ENCODE data around the gene HERC5.

HERC5 gene

DNA sequence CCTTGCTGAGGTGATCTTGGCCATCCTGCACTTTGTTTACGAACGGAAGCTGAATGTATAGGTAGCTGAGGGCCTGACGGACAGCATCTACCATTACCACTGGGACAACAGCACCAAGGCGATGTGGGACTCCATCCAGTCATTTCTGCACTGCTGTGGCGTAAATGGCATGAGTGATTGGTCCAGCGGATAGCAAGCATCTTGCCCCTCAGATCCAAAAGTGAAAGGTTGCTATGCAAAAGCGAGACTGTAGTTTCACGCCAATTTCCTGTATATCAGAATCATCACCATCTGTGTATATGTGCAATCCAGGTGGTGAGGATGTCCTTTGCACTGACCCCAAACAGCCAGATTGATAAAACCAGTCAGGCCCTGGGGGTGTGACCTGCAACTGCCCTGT, 70.9 kb downstream of the HERC5 start:
- DNase-seq (ENCODE audit: low read depth) = no peak
- TF ChIP-seq, protein P1, sequence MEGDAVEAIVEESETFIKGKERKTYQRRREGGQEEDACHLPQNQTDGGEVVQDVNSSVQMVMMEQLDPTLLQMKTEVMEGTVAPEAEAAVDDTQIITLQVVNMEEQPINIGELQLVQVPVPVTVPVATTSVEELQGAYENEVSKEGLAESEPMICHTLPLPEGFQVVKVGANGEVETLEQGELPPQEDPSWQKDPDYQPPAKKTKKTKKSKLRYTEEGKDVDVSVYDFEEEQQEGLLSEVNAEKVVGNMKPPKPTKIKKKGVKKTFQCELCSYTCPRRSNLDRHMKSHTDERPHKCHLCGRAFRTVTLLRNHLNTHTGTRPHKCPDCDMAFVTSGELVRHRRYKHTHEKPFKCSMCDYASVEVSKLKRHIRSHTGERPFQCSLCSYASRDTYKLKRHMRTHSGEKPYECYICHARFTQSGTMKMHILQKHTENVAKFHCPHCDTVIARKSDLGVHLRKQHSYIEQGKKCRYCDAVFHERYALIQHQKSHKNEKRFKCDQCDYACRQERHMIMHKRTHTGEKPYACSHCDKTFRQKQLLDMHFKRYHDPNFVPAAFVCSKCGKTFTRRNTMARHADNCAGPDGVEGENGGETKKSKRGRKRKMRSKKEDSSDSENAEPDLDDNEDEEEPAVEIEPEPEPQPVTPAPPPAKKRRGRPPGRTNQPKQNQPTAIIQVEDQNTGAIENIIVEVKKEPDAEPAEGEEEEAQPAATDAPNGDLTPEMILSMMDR (IDR thresholded peaks at IDR 0.05; ENCODE audit: control insufficient read depth, extremely low read depth, insufficient read depth) = no peak
- no peak overlapping the region for H3K4me3 ChIP-seq (ENCODE audit: low read depth, low read length)

DNA sequence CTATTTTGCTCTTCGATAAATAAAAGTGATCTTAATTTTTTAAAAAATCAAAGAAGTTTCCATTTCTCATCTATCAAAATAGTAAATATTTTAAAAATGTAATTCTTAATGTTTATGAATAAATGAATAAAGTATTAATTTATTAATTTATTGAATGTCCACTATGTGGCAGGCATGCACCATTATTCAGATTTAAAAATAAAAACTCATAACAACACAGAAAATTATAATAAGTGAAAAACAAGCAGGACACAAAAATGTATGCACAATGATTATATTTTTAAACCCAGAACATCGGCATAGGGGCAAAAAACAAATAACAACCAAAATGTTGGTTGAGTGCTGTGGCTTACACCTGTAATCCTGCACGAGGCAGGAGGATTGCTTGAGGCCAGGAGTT, 71.9 kb downstream of the HERC5 start:
- DNase-seq (ENCODE audit: low read depth) = no peak
- no peak overlapping the region for H3K4me3 ChIP-seq (ENCODE audit: low read depth, low read length)
- TF ChIP-seq, protein P1 (IDR thresholded peaks at IDR 0.05; ENCODE audit: control insufficient read depth, extremely low read depth, insufficient read depth) = peak; percentile 17; the same call in 1 of the 2 replicates

DNA sequence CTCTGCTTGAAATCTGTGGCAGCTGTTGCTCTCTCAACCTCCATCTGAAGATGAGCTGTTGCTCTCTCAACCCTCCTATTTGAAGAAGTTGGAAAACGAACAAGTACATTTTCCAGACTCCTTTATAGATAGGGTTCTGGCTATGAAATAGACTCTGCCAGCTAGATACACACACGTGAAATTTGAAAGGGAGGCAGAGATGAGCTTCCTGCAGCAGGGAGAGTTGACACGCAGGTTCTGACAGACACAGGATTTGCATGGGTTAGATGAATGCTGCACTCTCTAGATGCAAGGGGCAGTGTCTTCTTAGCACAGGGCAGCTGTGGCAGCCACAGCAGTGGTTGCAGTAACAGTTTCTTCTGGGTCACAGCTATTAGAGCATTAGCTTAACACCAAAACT, 74.6 kb downstream of the HERC5 start:
- TF ChIP-seq, protein P1 (IDR thresholded peaks at IDR 0.05; ENCODE audit: control insufficient read depth, extremely low read depth, insufficient read depth) = no peak
- H3K4me3 ChIP-seq (ENCODE audit: low read depth, low read length) = no peak overlapping the region
- peak; percentile 46 for DNase-seq (ENCODE audit: low read depth)

DNA sequence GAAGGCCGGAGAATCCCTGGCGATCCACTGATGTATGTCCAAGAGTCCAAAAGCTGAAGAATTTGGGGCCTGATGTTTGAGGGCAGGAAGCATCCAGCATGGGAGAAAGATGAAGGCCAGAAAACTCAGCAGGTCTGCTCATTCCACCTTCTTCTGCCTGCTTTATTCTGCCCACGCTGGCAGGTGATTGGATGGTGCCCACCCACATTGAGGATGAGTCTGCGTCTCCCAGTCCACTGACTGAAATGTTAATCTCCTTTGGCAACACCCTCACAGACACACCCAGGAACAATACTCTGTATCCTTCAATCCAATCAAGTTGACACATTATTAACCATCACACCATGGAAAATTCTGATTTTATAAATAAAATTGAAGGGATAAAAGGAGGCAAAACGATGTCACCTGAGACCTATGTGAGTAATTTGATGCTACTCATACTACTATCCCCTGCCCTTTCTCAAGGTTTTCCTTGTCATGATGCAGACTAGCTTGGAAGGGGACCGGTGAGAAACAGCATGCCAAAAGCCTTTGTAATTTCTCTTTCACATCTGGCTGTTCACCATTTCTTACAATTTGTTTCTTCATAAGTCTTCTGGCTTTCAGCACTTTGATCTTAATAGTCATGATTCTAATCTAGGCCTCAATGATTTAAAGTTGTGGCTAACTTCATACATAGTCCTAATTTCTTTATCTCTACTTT, 76.3 kb downstream of the HERC5 start:
- no peak for DNase-seq (ENCODE audit: low read depth)
- TF ChIP-seq, protein P1 (IDR thresholded peaks at IDR 0.05; ENCODE audit: control insufficient read depth, extremely low read depth, insufficient read depth) = no peak
- no peak overlapping the region for H3K4me3 ChIP-seq (ENCODE audit: low read depth, low read length)

DNA sequence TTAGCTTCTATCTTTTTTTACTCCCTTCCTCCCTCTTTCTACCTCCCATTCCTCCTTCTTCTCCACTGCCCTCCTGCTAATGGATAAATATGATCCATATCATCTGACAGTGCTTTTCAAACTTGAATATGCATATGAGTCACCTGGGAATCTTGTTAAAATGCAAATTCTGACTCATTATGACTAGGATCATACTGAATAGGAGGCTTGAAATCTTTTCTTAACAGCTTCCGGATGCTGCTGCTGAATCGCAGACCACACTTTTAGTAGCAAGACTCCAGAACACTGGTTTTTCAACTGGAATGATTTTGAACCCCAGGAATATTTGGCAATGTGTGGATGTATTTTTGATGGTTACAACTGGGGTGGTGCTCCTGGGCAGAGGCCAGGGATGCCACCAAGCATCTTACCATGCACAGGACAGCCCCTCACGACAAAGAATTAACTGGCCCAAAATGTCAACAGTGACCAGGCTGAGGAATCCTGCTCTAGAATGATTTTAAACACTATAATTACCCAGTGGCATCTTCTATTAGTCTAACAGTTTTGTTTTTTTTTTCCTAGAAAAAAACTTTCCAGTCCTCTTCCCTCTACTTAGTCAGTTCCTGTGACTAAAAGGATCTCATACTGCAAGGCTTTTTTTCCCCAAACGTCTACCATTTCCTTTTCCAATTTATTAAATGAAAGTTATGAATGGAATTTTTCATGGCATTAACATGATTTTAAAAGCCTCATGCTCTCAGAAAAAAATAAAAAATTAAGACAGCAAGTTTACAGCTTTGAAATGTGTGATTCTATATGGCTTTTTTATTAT, 77.2 kb downstream of the HERC5 start:
- H3K4me3 ChIP-seq (ENCODE audit: low read depth, low read length) = no peak overlapping the region
- no peak for DNase-seq (ENCODE audit: low read depth)
- TF ChIP-seq, protein P1 (IDR thresholded peaks at IDR 0.05; ENCODE audit: control insufficient read depth, extremely low read depth, insufficient read depth) = no peak

DNA sequence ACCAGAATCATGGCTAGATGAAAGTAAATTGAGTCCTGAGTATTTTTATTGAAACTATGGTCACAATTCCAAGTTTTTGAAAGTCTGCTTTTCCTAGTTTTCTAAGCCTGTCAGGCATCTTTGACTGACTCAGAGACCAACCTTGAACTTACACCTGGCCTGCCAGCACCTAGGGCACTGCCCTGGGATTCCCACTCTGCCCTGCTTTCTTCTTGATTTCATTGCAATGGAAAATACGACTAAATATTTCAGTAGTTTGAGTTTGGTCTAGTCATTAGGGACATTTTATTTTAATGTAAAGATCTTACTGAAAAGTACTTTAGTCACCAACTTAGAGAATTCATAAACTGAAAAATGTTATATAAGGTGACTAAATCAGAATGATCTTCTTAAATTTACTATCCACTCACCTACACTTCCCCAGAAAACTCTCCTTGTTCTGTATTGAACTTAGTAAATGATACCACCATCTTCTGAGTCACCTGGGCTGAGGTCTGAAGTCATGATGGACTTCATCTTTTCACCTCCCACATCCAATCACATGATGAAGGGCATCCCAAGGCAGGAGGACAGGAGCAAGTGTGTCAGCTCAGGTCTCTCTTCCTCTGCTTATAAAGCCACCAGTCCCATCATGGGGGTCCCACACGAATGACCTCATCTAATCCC, 78.3 kb downstream of the HERC5 start:
- TF ChIP-seq, protein P1 (IDR thresholded peaks at IDR 0.05; ENCODE audit: control insufficient read depth, extremely low read depth, insufficient read depth) = no peak
- DNase-seq (ENCODE audit: low read depth) = no peak
- no peak overlapping the region for H3K4me3 ChIP-seq (ENCODE audit: low read depth, low read length)
